Measurements from ENCODE around the gene KIF9.

DNA sequence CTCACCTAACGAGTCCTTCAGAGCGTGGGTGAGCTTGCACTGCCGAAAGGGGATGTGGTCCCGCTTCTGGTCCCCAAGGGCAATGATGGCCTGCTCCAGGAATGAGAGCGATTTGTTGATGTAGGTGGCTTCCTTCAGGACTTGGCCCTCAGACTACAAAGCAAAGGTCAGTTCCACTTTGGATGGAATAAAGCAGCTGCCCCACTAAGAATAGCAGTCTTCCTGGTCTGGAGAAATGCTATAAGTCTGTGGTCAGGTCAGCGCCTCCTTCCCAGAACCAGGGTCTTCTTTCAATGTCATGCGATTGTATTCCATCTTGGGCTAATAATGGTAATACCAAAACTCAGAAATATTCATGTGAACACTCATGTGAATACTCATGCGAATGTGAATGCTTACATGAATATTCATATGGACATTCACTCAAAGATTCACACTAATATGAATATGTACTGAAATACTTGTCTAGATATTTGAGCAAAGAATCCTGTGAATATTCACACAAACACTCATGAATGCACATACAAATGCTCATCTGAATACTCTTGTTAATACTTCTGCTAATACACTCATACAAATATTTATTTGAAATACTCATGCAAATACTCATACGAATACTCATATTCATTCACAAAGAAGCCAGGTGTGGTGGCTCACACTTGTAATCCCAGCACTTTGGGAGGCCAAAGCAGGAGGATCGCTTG is 16.7 kb downstream of the KIF9 start:
- TF ChIP-seq, protein P1, sequence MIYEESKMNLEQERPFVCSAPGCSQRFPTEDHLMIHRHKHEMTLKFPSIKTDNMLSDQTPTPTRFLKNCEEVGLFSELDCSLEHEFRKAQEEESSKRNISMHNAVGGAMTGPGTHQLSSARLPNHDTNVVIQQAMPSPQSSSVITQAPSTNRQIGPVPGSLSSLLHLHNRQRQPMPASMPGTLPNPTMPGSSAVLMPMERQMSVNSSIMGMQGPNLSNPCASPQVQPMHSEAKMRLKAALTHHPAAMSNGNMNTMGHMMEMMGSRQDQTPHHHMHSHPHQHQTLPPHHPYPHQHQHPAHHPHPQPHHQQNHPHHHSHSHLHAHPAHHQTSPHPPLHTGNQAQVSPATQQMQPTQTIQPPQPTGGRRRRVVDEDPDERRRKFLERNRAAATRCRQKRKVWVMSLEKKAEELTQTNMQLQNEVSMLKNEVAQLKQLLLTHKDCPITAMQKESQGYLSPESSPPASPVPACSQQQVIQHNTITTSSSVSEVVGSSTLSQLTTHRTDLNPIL (CRISPR knock-in tag; IDR thresholded peaks at IDR 0.05; ENCODE audit: low read depth): no peak
- TF ChIP-seq ZFP3 (CRISPR knock-in tag; IDR thresholded peaks at IDR 0.05) (no peak), ZFP30 (CRISPR knock-in tag; IDR thresholded peaks at IDR 0.05) (no peak), BACH2 (CRISPR knock-in tag; IDR thresholded peaks at IDR 0.05; ENCODE audit: borderline replicate concordance) (no peak), ARNTL (CRISPR knock-in tag; IDR thresholded peaks at IDR 0.05; ENCODE audit: borderline replicate concordance, low read depth) (no peak), ISL1 (CRISPR knock-in tag; IDR thresholded peaks at IDR 0.05) (no peak), TCF4 (CRISPR knock-in tag; IDR thresholded peaks at IDR 0.05; ENCODE audit: borderline replicate concordance) (no peak), ZNF70 (CRISPR knock-in tag; IDR thresholded peaks at IDR 0.05) (no peak), SNAI2 (CRISPR knock-in tag; IDR thresholded peaks at IDR 0.05) (no peak), RARB (CRISPR knock-in tag; IDR thresholded peaks at IDR 0.05) (no peak), ZNF8 (CRISPR knock-in tag; IDR thresholded peaks at IDR 0.05) (no peak)
- TF ChIP-seq, protein P2, sequence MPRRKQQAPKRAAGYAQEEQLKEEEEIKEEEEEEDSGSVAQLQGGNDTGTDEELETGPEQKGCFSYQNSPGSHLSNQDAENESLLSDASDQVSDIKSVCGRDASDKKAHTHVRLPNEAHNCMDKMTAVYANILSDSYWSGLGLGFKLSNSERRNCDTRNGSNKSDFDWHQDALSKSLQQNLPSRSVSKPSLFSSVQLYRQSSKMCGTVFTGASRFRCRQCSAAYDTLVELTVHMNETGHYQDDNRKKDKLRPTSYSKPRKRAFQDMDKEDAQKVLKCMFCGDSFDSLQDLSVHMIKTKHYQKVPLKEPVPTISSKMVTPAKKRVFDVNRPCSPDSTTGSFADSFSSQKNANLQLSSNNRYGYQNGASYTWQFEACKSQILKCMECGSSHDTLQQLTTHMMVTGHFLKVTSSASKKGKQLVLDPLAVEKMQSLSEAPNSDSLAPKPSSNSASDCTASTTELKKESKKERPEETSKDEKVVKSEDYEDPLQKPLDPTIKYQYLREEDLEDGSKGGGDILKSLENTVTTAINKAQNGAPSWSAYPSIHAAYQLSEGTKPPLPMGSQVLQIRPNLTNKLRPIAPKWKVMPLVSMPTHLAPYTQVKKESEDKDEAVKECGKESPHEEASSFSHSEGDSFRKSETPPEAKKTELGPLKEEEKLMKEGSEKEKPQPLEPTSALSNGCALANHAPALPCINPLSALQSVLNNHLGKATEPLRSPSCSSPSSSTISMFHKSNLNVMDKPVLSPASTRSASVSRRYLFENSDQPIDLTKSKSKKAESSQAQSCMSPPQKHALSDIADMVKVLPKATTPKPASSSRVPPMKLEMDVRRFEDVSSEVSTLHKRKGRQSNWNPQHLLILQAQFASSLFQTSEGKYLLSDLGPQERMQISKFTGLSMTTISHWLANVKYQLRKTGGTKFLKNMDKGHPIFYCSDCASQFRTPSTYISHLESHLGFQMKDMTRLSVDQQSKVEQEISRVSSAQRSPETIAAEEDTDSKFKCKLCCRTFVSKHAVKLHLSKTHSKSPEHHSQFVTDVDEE (CRISPR knock-in tag; IDR thresholded peaks at IDR 0.05): no peak
- TF ChIP-seq, protein P3, sequence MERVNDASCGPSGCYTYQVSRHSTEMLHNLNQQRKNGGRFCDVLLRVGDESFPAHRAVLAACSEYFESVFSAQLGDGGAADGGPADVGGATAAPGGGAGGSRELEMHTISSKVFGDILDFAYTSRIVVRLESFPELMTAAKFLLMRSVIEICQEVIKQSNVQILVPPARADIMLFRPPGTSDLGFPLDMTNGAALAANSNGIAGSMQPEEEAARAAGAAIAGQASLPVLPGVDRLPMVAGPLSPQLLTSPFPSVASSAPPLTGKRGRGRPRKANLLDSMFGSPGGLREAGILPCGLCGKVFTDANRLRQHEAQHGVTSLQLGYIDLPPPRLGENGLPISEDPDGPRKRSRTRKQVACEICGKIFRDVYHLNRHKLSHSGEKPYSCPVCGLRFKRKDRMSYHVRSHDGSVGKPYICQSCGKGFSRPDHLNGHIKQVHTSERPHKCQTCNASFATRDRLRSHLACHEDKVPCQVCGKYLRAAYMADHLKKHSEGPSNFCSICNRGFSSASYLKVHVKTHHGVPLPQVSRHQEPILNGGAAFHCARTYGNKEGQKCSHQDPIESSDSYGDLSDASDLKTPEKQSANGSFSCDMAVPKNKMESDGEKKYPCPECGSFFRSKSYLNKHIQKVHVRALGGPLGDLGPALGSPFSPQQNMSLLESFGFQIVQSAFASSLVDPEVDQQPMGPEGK (CRISPR knock-in tag; IDR thresholded peaks at IDR 0.05; ENCODE audit: borderline replicate concordance): no peak
